ENCODE data around the gene EFNA5.
"Not testable (repeated sequence)": the region's sequence is repeated elsewhere in the genome, so short reads cannot be mapped to it uniquely, and the experiment has no call there.

Gene EFNA5

GRCh38 chr5:107449369-107449768 is 221.4 kb downstream of the EFNA5 start:
- no peak for DNase-seq

DNA sequence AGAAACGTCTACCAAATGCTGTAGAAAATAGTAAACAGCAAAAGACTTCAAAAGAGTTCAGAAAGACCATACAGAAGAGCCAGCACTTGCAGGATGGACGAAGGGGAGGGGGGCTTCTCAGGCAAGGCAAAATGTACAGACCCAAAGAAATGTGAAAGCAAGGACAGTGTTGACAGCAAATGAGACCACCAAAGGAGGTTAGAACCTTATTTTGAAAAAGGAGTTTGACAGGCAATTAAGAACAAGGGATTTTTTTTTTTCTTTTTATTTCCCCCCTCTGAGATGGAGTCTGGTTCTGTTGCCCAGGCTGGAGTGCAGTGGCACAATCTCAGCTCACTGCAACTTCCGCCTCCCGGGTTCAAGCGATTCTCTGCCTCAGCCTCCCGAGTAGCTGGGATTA is 223.2 kb downstream of the EFNA5 start:
- no peak for DNase-seq

- DNase-seq: no peak
Observed at GRCh38 chr5:107446972-107447371, 223.8 kb downstream of the EFNA5 start.

GRCh38 chr5:107444300-107444699 is 226.4 kb downstream of the EFNA5 start:
- no peak for DNase-seq

- no peak for DNase-seq
Observed at GRCh38 chr5:107443897-107444296, 226.8 kb downstream of the EFNA5 start.

GRCh38 chr5:107442452-107442851 is 228.3 kb downstream of the EFNA5 start:
- DNase-seq: no peak

DNA sequence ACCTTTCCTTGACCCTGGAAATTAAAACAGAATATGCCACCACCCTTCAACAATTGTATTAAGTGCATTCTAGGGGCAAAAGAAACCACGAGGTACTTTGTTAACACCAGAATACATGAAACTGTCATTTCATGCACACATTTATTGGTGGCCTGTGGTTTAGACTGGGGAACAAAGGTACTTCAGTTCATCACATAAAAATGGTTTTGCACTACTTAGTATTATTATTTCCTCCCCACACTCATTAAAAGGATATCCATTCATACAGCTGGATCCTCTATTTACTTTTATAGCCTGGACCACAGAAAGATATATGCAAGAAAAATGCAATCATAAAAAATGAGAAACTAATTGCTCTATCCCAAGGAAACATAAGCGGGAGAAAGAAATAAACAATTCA is 230.9 kb downstream of the EFNA5 start:
- DNase-seq: no peak

DNA sequence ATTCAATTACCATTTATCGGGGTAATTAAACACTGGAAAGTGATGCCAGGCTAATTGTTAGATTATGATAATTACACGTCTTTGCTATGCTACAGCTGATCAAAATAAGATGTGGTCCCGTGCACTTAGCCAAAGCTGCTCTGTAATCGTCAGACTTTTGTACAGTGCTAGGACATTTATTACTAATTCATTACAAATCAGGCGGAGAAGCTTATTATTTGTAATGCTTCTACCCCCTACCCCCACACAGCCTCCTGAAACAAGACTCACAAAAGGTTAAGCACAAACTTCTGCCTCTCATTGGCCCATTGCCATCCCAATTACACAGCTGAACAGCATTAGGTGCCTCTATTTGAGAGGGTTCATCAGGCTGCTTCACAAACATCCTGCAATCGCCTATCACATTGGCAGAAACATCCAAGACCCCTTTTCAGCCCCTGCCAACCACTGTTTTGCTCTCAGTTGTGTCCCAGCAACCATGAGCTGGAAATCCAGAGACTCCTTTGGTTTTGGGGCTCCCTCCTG is 232.7 kb downstream of the EFNA5 start:
- no peak for DNase-seq

GRCh38 chr5:107437154-107437553 is 233.6 kb downstream of the EFNA5 start:
- no peak for DNase-seq

DNA sequence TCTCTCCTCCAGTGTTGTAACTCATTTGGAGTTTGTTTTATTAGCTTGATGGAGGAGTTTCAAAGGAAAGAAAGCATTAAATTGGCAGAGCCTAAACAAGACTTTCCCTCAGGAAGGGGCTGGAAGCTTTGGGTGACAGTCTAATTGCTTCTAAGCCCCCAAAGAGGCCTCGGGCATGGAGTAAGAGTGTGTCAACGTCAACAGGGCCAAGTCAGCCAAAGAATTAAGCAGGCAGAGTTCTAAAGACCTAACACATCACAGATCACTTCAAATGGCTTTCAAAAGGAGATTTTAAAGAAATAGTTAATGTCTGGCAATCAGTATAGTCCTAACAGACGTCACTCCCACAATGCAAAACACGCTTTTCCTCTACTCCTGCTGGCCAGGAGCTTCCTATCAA is 234.5 kb downstream of the EFNA5 start:
- no peak for DNase-seq

DNA sequence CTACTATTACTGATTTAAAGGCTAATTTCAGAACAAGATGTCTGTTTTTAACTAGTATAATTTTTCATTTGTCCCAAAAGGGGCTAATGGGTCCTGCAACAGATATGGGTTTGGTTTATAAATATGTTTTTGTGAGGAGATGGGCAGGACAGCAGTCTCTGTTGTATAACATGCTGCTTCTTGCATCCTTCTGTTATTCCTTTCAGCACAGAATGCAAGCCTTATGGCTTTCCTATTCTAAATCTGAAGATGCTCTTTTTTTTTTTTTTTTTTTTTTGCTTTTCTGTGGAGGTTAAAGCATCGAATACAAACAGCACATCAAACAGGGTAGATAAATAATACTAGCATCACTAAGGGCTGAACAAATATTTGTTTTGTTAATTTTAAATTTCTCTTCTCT is 235.7 kb downstream of the EFNA5 start:
- no peak for DNase-seq

DNA sequence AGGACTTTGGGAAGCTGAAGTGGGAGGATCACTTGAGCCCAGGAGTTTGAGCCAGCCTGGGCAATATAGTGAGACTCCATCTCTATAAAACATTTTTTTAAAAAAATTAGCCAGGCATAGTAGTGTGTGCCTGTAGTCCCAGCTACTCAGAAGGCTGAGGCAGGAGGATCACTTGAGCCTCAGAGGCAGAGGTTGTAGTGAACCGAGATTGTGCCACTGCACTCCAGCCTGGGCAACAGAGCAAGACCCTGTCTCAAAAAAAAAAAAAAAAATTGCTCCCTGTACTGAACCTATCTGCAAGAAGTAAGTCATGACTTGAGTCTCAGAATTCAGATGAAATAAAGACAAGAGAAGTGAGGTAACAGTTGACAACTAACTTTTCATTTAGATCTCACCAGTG is 237.1 kb downstream of the EFNA5 start:
- DNase-seq: not testable (repeated sequence)

GRCh38 chr5:107431998-107432397 is 238.7 kb downstream of the EFNA5 start:
- DNase-seq: no peak

DNA sequence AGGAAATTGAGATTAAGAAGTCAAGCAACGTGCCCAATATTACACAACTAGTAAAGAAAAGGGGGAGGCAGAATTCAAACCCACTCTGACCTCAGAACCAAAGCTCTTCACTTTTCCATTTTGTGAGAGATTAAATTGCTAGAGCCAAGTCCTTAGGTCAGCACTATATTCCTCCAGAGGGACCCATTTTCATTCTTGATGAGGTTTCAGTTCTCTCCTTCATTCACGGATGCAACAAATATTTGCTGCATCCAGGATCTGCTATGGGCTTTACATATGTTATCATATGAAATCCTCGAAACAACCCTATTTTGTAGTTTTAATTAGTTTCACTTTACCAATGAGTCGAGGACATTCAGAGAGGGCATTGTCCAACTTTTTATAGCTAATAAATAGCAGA is 239.2 kb downstream of the EFNA5 start:
- no peak for DNase-seq

DNA sequence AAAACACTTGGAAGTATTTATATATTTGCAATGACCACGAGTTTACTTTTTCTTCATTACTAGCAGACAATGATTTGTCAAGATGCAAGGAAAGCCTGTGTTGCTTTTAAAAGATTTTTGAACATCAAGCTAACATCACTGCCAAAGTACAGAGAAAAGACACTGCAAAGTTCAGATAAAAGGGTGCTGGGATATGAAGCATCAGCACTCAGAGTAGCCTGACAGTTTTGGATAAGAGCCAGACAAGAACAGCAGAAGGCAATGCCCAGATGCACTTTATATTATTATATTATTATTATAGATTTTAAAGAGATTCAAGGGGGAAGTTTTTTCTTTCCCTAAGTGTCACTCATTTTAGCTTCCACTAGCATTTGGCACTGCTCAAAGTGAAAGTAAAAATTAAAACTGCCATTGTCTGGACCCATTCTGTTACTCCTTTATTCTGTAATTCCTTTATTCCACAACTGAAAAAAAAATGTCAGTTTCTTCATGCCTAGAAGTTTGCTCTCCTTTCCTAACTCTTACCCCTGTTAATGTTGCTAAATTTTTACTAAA is 240.6 kb downstream of the EFNA5 start:
- no peak for DNase-seq

DNA sequence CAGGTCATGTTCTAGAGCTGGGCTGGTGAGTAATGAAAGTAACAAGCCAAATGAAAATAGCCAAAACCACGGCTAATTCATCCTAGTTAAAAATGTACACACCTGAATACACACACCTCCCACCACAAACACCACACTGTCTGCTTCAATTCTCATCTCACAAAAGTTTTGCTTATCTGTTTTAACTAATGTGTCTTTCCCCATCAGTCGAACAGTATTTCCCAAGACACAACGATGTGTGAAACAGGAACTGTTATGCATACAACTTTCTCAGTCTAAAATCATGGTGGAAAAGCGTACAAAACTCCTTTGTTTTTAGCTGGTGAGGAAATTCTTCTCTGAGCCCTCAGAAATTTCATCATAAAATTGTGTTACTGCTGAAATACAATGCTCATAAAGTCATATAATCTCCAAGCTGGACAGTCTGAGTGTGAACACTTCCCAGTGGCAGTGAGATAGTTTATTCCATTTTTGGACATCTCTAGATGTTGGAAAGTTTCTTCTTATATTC is 242.4 kb downstream of the EFNA5 start:
- DNase-seq: no peak

GRCh38 chr5:107426872-107427271 is 243.9 kb downstream of the EFNA5 start:
- DNase-seq: no peak

DNA sequence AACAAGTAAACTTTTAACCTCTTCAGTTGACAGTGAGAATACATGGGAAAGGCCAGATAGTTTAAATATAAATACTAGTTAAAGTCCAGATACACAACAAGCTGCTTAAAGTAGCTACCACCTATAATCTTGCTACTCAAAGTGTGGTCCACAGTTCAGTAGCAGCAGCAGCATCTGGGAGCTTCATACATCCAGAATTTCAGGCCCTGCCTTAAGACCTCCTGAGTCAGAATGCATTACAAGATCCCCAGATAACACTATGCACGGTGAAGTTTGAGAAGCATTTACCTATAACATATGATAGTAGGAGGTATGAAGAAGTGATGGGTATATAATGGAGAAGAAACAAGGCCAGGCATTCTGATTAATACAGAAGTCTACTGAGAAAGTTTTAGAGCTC is 244.5 kb downstream of the EFNA5 start:
- no peak for DNase-seq

DNA sequence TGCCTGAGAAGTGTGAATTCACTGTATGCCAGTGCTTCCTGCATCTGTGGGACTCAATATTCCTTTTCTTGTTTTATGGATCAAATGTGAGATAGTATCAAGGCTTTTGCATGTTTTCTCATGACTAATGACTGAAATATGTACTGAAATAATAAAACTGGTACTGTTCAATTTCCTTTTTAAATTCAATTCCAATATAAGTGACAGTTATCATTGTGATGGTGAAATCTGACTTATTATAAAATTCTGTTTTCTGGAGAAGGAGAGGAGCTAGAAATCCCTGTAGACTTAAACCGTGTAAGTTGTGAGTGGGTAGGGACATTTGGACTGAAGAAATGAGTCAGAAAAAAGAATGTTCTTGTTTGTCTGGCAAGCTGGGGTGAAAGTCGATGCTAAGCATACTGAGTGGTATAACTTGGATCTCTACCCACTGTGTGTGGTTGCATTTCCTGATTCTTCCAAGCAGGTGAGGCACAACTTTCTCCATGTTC is 245.2 kb downstream of the EFNA5 start:
- peak; percentile 15 for DNase-seq

DNA sequence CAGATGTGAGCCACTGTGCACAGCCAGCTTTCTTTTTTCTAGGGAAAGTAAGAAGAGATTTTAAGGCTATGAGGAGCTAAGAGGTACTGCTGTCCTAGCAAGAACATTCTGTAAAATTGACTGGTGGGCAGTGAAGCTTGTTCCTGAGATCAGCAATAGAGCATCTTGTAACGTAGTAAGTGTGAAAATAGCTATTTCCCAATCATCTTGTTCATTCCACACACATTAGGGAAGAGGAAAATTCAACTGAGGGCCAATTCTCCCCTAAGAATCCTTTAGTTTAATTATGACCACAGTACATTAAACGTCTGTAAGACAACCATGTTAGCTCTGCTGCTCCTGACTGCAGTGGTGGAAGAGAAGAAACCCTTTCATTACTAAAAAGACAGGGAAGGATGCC is 246.2 kb downstream of the EFNA5 start:
- DNase-seq: no peak

DNA sequence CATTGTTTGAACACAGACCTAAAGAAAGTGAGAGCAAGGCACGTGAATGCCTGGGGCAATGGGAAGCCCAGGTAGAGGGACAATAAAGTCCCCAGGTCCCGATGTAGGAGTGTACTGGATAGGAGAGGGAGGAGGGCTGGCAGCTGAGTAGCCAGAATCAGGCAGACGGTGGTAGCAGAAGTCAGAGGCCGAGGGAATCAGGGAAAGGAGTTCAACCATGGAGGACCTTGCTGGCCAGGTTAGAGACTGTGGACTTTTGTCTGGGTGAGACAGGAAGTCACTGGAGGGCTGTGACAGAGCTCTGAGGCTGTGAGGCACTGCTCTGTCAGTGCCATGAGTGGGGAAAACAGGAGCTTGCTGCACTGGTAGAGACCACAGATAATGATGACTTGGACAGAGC is 248.2 kb downstream of the EFNA5 start:
- no peak for DNase-seq

GRCh38 chr5:107419498-107419897 is 251.2 kb downstream of the EFNA5 start:
- DNase-seq: no peak

GRCh38 chr5:107418902-107419301 is 251.8 kb downstream of the EFNA5 start:
- no peak for DNase-seq

DNA sequence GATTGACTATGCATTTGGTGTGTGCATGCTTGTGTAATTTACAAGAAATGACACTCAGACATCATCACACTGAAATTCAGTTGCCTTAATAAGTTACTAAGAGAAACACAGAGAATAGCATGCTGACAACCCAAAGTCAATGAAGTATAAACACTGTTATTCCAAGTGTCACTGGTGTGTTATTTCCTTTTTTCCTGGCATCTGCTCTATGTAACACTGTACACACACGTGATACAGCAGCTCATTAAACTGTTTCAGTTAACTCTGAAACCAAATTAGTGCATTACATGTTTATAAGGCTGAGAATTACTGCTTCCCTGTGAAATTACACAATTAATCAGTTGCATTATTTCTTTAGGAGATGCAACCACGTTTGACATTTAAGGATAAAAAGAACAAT is 252.7 kb downstream of the EFNA5 start:
- DNase-seq: no peak

DNA sequence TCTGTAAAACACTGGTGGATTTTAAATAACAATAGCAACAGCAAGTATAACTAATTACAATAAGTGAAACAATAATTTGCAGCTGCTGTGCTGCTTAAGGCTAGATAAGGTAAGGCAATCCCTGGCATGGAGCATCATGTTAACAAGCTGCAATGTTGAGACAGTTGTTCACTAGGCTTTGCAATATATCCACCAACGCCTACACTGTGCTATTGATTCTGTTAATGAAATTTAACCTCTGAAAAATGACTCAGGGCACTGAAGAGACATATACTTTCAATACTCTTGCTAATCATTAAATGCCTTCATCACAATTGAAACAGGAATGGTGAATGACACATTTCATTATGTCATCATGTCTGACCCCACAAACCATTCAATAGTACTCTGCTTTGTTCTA is 255.0 kb downstream of the EFNA5 start:
- DNase-seq: no peak
